Ectodermal cell (in vitro differentiated cells): ENCODE results near the gene BDKRB2.

Experiments used
- H3K27ac ChIP-seq: 2 replicates; pipeline ENCODE4 v1.7.0; 2013; ENCODE audit warnings: mild to moderate bottlenecking, low read depth, low read length; ENCODE audit not compliant: insufficient read depth, poor library complexity, severe bottlenecking
- H3K27me3 ChIP-seq: 2 replicates; pipeline ENCODE4 v1.7.0; 2013; ENCODE audit warnings: mild to moderate bottlenecking, low read length; ENCODE audit not compliant: insufficient read depth, control insufficient read depth, poor library complexity, severe bottlenecking
- H3K36me3 ChIP-seq: one replicate; pipeline ENCODE4 v1.7.0; 2013; ENCODE audit warnings: low read length; ENCODE audit not compliant: control insufficient read depth, insufficient read depth
- H3K4me1 ChIP-seq: one replicate; pipeline ENCODE4 v1.7.0; 2013; ENCODE audit warnings: low read length; ENCODE audit not compliant: control insufficient read depth, insufficient read depth
- H3K4me3 ChIP-seq: 2 replicates; pipeline ENCODE4 v1.7.0; 2013; ENCODE audit warnings: low read depth, low read length, control low read depth; ENCODE audit not compliant: insufficient read depth
- H3K9me3 ChIP-seq: 2 replicates; pipeline ENCODE4 v1.7.0; 2013; ENCODE audit warnings: mild to moderate bottlenecking, low read length, moderate library complexity; ENCODE audit not compliant: control insufficient read depth
- WGBS, 2 experiments: methylation state at CpG; one replicate each; pipeline ENCODE4 v1.1.7; 2013; ENCODE audit warnings: missing lambda C conversion rate in 2 of 2; 5-methylcytosine and 5-hydroxymethylcytosine counted together

The BDKRB2 gene

DNA sequence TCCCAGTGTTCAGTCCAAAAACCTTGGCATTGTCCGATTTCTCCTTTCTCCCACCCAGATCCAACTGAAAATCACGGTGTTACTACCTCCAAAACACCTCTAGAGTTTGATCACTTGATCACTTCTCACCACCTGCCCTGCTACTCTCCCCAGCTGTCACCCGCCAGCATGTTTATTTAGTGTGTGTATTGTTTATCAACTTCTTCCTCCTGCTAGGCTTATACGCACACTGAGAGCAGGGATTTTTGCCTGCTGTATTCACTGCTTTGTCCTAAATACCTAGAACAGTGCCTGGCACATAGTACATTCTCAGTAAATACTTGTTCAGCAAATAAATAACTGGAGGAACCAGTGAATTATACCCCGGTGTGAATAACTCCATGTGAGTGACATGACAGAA is 56.4 kb downstream of the BDKRB2 start:
- Histone ChIP-seq H3K4me1 (no peaks in the 10 kb centered on the region), H3K9me3 (no peaks in the 10 kb centered on the region), H3K36me3 (no peaks in the 10 kb centered on the region), H3K27me3 (no peaks in the 10 kb centered on the region), H3K27ac (no peak overlapping the region), H3K4me3 (no peak overlapping the region)
- WGBS, 2 experiments: 91 to 94% methylated on average over 4 of the region's 5 CpGs

DNA sequence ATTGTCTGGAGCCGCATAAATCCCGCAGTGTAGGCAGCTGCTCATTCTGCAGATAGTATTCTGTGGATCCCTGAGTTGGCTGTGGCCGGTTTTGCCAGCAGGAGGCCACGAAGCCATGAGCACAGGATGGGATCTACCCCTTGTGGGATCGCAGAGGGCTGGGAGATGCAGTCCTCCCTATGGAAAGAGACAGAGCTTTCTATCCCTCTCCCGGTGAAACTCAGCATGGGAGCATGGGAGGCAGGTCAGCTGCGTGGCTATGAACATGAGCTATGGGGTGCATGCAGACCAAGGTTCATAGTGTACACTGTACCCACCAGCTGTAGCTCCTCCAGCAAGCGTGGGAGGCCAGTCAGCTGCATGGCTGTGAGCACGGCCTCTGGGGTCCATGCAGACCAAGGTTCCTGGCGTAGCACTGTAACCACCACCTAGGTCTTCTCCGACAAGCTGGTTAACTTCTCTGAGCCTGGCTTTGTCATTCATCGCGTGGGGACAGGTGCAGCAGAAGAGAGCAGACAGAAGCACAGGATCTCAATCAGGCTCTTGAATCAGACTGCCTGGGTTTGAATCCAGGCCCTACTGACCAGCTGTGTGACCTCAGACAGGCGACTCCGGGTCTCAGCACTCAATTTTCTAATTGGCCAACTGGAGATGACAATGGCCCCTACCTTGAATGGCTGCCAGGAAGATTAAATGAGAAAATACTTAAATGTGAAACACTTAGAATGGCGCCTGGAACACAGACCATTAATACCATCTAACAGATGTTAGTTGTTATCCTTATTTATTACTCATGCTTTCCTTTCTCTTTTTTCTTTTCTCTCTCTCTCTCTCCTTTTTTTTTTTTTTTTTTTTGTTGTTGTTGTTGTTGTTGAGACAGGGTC is 57.4 kb downstream of the BDKRB2 start:
- Histone ChIP-seq H3K4me3 (no peak overlapping the region), H3K4me1 (no peaks in the 10 kb centered on the region), H3K36me3 (no peaks in the 10 kb centered on the region), H3K27me3 (no peaks in the 10 kb centered on the region), H3K27ac (no peak overlapping the region), H3K9me3 (no peaks in the 10 kb centered on the region)
- 91% methylated on average over 15 to 16 of the region's 16 CpGs for WGBS, 2 experiments

DNA sequence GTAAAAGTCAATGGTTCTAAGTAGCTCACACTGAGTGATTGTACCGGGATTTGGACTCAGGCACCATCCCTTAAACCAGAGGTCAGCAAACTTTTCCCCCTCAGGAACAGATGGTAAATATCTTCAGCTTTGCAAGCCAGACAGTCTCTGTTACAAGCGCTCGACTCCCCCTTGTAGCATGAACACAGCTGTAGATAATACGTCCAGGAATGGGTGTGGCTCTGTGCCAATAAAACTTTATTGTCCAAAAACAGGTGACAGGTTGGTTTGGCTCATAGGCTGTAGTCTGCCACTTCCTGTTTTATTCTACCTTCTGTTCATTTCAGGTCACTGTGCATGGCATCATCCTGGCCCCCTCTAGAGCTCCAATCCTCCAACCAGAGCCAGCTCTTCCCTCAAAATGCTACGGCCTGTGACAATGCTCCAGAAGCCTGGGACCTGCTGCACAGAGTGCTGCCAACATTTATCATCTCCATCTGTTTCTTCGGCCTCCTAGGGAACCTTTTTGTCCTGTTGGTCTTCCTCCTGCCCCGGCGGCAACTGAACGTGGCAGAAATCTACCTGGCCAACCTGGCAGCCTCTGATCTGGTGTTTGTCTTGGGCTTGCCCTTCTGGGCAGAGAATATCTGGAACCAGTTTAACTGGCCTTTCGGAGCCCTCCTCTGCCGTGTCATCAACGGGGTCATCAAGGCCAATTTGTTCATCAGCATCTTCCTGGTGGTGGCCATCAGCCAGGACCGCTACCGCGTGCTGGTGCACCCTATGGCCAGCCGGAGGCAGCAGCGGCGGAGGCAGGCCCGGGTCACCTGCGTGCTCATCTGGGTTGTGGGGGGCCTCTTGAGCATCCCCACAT is 58.9 kb downstream of the BDKRB2 start:
- no peaks in the 10 kb centered on the region for H3K9me3 ChIP-seq
- no peak overlapping the region for H3K4me3 ChIP-seq
- H3K27me3 ChIP-seq: no peaks in the 10 kb centered on the region
- no peak overlapping the region for H3K27ac ChIP-seq
- H3K36me3 ChIP-seq: no peaks in the 10 kb centered on the region
- H3K4me1 ChIP-seq: no peaks in the 10 kb centered on the region
- WGBS, 2 experiments: 90 to 91% methylated on average over 20 of the region's 20 CpGs

DNA sequence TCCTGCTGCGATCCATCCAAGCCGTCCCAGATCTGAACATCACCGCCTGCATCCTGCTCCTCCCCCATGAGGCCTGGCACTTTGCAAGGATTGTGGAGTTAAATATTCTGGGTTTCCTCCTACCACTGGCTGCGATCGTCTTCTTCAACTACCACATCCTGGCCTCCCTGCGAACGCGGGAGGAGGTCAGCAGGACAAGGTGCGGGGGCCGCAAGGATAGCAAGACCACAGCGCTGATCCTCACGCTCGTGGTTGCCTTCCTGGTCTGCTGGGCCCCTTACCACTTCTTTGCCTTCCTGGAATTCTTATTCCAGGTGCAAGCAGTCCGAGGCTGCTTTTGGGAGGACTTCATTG is 59.5 kb downstream of the BDKRB2 start:
- Histone ChIP-seq H3K27me3 (no peaks in the 10 kb centered on the region), H3K27ac (no peak overlapping the region), H3K36me3 (no peaks in the 10 kb centered on the region), H3K9me3 (no peaks in the 10 kb centered on the region), H3K4me3 (no peak overlapping the region), H3K4me1 (no peaks in the 10 kb centered on the region)
- WGBS, 2 experiments: 94% methylated on average over 14 of the region's 14 CpGs

DNA sequence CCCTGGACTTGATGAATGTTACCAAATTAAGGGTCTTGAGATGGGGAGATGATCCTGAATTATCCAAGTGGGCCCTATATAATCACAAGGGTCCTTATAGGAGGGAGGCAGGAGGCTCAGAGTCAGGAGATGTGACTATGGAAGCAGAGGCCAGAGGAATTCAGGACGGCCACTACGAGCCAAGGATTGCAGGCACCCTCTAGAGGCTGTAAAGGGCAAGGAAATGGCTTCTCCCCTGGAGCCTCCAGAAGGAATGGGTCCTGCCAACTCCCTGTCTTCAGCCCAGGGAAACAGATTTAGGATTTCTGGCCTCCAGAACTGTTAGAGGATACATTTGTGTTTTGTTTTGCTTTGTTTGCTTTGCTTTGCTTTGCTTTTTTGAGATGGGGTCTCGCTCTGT is 60.2 kb downstream of the BDKRB2 start:
- Histone ChIP-seq H3K27ac (no peak overlapping the region), H3K4me1 (no peaks in the 10 kb centered on the region), H3K9me3 (no peaks in the 10 kb centered on the region), H3K4me3 (no peak overlapping the region), H3K36me3 (no peaks in the 10 kb centered on the region), H3K27me3 (no peaks in the 10 kb centered on the region)
- 72 to 73% methylated on average over 3 of the region's 3 CpGs for WGBS, 2 experiments

DNA sequence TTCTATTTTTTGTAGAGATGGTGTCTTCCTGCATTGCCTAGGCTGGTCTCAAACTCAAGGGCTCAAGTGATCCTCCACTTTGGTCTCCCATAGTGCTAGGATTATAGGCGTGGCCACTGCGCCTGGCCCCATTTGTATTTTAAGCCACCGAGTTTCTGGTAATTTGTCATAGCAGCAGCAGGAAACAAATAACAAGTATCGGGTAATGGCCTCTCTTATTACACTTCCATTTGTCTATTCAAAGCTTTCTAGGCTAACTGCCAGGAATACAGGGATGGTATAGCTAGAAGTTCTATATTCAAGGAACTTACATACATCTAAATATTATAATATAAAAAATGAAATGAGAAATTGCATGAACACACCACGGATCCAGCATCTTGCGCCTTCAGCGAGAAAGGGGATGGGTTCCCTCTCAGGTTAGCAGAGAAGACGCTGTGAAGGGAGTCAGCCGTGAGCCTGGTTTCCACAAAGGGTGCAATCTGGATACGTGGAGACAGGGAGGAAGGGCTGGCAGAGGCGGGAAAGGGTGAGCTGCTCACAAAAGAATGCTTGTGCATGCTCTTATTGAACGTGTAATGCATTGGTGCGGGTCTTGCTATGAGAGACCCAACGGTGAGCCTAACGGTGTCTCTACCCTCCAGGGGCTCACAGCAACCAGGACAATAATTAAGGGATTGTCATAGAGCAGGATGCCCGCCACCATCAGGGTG is 60.9 kb downstream of the BDKRB2 start:
- 90 to 93% methylated on average over 15 to 16 of the region's 16 CpGs for WGBS, 2 experiments
- Histone ChIP-seq H3K27me3 (no peaks in the 10 kb centered on the region), H3K4me1 (no peaks in the 10 kb centered on the region), H3K27ac (no peak overlapping the region), H3K36me3 (no peaks in the 10 kb centered on the region), H3K9me3 (no peaks in the 10 kb centered on the region), H3K4me3 (no peak overlapping the region)

DNA sequence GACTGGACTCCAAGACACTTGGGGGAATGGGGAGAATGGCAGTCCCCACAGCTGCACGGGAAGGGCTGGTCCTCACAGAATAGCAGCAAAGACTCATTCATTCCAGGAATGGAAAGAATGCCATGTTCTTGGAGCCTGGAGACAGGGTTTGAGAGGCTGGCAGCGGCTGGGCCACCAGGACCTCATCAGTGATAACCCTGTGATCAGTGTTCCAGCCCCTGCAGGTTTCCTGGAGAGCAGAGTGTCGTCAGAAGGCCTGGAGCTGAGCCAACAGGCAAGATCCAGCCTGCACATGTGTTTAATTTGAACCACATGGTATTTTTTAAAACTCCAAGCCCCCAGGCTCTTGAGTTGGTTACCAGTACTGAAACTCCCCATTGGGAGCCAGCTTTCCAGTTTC is 62.7 kb downstream of the BDKRB2 start:
- Histone ChIP-seq H3K9me3 (no peaks in the 10 kb centered on the region), H3K4me1 (no peaks in the 10 kb centered on the region), H3K27me3 (no peaks in the 10 kb centered on the region), H3K36me3 (no peaks in the 10 kb centered on the region), H3K4me3 (no peak overlapping the region), H3K27ac (no peak overlapping the region)
- 71 to 77% methylated on average over 3 of the region's 3 CpGs for WGBS, 2 experiments

DNA sequence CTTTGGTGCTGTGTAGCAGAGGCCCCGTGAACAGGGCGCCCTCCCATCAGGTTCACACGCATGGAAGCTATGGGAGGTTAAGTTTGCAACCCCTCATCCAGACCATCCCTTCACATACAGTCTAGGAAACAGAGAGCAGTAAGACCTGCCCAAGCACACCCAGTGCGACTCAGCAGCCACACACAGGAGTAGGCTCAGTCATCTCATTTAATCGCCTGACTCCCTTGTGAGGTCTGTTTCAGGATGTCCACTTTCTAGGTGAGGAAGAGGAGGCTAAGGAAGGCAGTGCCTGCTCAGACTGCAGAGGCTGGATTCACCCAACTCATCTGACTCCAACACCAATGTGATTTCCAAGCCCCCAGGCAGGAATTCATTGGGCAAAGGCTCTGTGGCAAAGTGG is 63.3 kb downstream of the BDKRB2 start:
- no peaks in the 10 kb centered on the region for H3K9me3 ChIP-seq

DNA sequence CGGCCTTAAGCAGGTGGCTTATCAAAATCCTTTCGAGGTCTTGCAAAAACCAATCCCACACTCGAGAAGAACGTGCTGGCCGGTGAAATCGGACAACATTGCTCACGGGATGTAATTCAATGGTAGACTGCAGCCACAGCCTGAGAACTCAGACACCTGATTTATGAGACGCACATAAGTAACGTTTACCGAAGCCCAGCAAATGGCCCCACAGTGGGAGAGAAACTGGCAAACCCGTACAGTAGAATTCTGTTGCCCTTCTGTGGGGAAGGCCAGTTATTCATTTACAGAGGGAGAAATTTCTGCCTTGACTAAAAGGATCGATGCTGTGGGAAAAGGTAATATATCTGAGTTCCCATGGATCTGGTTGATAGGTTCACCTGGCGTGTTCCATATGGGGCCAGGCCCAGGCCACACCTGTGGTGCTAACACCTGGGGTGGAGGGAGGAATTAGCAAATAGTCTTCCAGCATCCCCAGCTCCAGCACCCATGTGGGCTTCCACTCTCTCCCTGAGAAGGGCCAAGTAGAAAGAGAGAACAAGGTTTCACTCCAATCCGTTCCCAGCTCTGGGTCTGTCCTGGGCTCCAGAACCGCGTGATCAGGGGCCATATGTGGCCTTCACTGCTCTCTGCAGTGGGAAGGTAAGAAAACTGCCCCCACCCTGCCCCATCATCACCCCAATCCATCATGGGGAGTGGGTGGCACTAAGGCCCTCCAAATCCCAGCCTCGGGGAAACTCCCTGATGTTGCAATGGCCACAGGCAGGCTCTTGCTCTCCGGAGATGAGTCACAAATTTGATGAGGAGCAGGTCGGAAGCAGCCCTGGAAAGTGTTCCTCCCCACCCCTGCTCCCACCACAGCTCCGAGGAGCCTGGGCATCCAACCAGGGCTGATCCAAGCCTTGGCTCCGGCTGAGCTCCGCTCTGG is 64.1 kb downstream of the BDKRB2 start:
- H3K36me3 ChIP-seq: no peaks in the 10 kb centered on the region
- H3K27me3 ChIP-seq: no peaks in the 10 kb centered on the region
- H3K27ac ChIP-seq: no peak overlapping the region
- 91% methylated on average over 22 of the region's 22 CpGs for WGBS, 2 experiments
- no peak overlapping the region for H3K4me3 ChIP-seq
- H3K4me1 ChIP-seq: no peaks in the 10 kb centered on the region
- H3K9me3 ChIP-seq: no peaks in the 10 kb centered on the region

More for the DNA sequence above, 63.3 kb downstream of the BDKRB2 start:
- H3K36me3 ChIP-seq: no peaks in the 10 kb centered on the region
- no peak overlapping the region for H3K4me3 ChIP-seq
- no peaks in the 10 kb centered on the region for H3K4me1 ChIP-seq
- 93 to 99% methylated on average over 5 of the region's 5 CpGs for WGBS, 2 experiments
- H3K27me3 ChIP-seq: no peaks in the 10 kb centered on the region
- no peak overlapping the region for H3K27ac ChIP-seq
